Upper lobe of left lung (tissue), 4 donors: Measurements from ENCODE around the gene EIF3F.

ENCODE experiments used
- EP300 ChIP-seq, 4 donors: sonication (generic); formaldehyde crosslinking; IDR thresholded peaks; one replicate each; pipeline ENCODE4 v1.5.1; 2017; ENCODE audit warnings: antibody characterized with exemption in 4 of 4, control low read depth in 2 of 4
- POLR2A ChIP-seq, 4 donors: fragments of 450-650 bp; IDR thresholded peaks; one replicate each; pipeline ENCODE4 v1.5.1; 2016 to 2017; ENCODE audit warnings: antibody characterized with exemption in 4 of 4, mild to moderate bottlenecking in 2 of 4

- no peak for TF ChIP-seq EP300 (IDR thresholded peaks at IDR 0.05)
- no peak for TF ChIP-seq POLR2A (IDR thresholded peaks at IDR 0.05)
Measured at GRCh38 chr11:7977232-7977917, 9.8 kb upstream of the EIF3F start.
